Measurements from ENCODE around the gene BTBD1.
"Not testable (repeated sequence)": the region's sequence is repeated elsewhere in the genome, so short reads cannot be mapped to it uniquely, and the experiment has no call there.

Gene BTBD1

GRCh38 chr15:83092309-83092976, 25.4 kb upstream of the BTBD1 start:
- DNase-seq = no peak

DNA sequence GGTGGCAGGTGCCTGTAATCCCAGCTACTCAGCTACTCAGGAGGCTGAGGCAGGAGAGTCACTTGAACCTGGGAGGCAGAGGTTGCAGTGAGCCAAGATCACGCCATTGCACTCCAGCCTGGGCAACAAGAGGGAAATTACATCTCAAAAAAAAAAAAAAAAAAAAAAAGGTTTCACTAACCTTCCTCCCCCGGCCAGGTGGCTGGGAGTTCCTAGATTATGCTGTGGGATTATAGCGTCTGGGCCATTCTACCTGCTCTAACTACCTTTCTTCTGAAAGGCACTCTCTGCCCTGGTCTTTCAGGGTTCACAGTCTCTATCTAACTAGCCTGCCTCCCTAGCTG, 24.9 kb upstream of the BTBD1 start:
- not testable (repeated sequence) for DNase-seq

DNA sequence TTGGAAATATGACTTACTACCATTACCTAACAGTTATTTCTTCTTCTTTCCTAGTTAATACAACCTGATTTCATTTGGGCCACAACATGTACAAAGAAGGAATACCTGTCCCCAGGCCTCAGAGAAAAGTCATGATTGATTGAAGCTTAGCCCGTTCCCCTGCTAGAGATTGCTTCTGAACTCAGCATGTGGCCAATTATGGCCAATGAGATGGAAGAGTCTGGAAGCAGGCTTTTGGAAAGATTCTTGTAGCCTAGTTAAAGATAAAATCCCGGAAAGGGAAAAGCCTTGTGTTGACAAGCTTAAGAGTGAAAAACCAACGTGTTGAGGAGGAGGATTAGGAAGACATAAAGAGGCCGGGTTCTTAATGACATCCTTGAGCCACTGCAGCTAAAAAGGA, 23.4 kb upstream of the BTBD1 start:
- DNase-seq = no peak

DNA sequence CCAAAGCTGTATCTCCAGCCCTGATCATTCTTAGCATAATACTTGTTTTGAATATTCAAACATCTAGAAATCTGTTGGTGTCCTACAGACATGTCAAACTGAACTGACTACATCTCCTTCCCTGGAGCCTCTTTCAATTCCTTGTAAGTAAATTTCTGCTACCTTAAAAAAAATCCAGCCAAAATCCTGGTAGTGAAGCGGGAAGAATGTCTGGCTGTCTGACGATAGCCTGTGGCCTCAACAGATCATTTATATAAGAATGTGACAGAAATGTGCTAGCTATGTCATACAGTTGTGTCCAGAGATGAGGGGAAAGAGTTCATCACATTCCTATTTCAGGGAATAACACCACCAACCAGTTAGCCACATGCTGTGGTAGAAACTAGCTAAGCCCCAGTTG, 21.8 kb upstream of the BTBD1 start:
- no peak for DNase-seq

- DNase-seq = no peak
Observed at GRCh38 chr15:83087576-83087975, 20.5 kb upstream of the BTBD1 start.

- DNase-seq = not testable (repeated sequence)
Observed at GRCh38 chr15:83085864-83086552, 19.0 kb upstream of the BTBD1 start.

GRCh38 chr15:83085461-83085860, 18.4 kb upstream of the BTBD1 start:
- not testable (repeated sequence) for DNase-seq

DNA sequence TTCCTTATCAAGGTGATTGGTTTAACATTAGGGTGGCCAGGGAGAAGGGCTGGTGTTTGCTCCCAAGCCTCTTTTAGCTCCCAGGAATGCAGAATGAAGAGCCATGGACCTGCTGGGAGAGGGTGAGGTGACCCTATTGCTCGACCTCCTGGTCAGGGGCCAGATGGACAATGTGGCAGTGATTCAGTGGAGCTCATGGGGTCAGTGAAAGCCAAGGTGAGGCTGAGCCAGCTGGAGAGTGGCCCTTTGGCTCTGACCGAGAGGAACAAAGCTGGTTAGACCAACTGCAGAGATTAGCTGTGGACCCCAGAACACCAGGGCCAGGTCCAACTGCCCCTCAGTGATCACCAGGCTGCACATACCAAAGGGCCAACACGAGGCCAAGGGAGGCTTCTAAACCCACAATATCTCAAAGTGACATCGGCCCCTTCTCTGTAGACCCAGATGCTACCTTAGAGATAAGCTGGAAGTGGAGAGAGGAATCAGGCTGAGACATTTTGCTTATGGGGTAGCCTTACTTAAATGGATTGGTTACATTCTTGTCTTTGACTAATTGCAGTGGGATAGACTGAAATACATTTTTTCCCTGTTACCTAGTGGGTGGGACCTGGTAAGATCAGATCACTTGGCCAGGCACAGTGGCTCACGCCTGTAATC, 15.8 kb upstream of the BTBD1 start:
- DNase-seq = no peak

GRCh38 chr15:83081256-83082014, 14.4 kb upstream of the BTBD1 start:
- DNase-seq = no peak

GRCh38 chr15:83078712-83079111, 11.7 kb upstream of the BTBD1 start:
- no peak for DNase-seq

GRCh38 chr15:83077491-83078230, 10.6 kb upstream of the BTBD1 start:
- DNase-seq = no peak

GRCh38 chr15:83069211-83069642, 2.2 kb upstream of the BTBD1 start:
- DNase-seq = not testable (repeated sequence)

DNA sequence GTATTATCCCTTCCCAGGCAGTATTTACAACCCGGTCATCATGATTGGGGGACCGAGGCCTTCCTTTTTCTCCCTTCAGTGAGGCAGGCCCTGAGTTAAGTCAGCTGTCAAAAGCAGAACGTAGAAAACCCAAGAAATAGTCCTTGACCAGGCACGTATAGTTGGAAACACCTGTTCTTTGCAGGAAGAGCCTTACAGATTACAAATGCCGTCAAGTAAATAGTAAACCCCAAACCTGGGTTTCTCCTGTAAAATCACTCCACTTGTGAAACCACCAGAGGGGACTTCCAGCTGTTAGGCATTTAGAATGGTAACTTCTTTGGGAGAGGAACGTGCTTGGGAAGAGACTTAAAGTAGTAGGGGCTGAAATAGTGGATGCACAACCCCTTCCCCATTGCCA, 1.0 kb upstream of the BTBD1 start:
- no peak for DNase-seq

- DNase-seq = no peak
Observed at GRCh38 chr15:83067638-83067962, 548 bp upstream of the BTBD1 start.

GRCh38 chr15:83066034-83066733, 868 bp downstream of the BTBD1 start:
- no peak for DNase-seq

GRCh38 chr15:83065431-83065830, 1.6 kb downstream of the BTBD1 start:
- no peak for DNase-seq

- no peak for DNase-seq
Observed at GRCh38 chr15:83064859-83065258, 2.2 kb downstream of the BTBD1 start.

DNA sequence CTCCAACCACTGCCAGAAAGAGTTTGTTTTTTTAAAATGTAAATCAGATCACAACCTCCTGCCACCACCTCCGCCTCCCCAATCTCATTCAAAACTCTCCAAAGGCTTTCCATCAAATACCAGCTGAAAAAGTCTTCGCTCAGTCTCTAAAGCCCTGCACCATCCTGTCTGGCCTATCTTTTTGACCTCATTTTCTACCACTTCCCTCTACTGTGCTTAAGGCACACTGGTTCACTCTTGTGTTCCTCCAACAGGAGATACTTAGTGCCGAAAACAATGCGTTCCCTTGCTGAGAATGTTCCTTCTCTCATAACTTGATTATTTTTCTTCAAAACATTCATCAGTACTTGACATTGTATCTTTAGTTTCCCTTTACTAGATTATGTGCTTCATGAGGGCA, 3.5 kb downstream of the BTBD1 start:
- no peak for DNase-seq

DNA sequence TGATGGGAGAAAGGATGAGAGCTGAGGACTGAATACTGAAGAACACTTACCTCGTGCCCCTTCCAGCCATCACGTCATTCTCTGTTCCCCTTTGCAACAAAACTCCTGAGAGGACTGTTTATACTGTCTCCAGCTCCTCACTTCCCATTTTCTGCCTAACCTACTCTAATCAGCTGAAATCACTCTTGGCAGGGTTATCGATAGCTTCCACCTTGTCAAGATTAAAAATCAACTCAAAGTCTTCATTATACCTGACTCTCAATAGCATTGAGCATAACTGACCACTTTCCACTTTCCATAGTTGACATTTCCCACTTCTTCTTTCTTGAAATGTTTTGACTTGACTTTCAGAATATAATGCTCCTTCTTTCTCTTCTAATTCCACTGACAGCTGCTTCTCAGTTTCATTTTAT, 4.3 kb downstream of the BTBD1 start:
- DNase-seq = no peak

DNA sequence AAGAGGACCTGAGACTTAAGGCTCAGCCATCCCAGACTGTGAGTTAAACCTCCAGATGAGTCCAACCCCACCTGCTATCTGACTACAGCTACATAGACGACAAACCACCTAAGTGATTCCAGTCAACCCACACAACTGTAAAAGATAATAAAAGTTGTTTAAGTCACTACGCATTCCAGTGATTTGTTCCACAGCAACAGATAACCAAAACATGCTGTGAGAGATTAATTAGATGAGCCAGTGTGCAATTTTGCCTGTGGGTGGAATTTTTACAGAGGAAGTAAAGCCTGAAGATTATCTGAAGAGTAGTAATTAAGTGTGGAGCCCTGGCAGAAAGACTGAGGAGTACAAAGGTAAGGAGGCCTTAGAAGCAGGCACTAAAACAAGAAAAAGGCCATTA, 5.4 kb downstream of the BTBD1 start:
- DNase-seq = no peak

- DNase-seq = no peak
Observed at GRCh38 chr15:83057696-83058376, 9.2 kb downstream of the BTBD1 start.

GRCh38 chr15:83057002-83057401, 10.1 kb downstream of the BTBD1 start:
- no peak for DNase-seq

All from activated effector memory CD4-positive, alpha-beta T cell treated with Interleukin-2 at 50 U/mL for 16 hours (primary cell).